ENCODE results near the gene CD22.
"Not testable (repeated sequence)": the region's sequence is repeated elsewhere in the genome, so short reads cannot be mapped to it uniquely, and the experiment has no call there.

Gene CD22

DNA sequence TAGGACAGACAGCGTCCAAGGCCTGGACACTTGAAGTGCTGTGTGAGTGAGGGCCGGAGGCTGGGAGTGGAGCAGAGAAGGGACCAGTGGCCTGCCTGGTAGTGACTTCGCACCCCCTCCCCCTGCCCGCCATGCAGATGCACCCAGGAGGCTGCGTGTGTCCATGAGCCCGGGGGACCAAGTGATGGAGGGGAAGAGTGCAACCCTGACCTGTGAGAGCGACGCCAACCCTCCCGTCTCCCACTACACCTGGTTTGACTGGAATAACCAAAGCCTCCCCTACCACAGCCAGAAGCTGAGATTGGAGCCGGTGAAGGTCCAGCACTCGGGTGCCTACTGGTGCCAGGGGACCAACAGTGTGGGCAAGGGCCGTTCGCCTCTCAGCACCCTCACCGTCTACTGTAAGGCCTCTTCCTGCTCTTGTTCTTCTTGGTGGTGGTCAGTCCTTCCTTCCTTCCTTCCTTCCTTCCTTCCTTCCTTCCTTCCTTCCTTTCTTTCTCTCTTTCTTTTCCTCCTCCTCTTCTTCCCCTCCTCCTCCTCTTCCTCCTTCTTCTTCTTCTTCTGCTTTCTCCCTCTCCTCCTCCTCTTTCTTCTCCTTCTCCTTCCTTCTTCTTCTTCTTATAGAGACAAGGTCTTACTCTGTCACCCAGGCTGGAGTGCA, 12.7 kb downstream of the CD22 start:
- DNase-seq (ENCODE audit: low read depth in 3 of 3): no peak

DNA sequence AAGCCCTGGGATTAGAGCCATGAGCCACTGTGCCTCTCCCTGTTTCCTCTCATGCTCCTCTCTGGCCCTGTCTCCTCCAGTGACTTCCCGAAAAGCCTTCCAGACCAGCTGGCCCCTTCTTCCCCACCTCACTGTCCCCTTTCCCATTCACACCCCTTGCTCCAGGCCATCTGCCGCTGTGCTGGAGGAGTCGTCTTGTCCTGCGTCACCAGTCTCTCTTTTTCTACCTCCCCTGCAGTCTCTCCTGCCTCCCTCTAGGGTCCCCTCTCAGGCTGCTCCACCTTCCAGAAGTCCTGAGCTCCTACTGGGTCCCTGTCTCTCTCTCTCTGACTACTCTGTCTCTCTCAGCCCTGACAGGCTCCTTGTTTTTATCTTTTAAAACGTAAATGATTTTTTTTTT, 13.4 kb downstream of the CD22 start:
- no peak for DNase-seq (ENCODE audit: low read depth in 3 of 3)

DNA sequence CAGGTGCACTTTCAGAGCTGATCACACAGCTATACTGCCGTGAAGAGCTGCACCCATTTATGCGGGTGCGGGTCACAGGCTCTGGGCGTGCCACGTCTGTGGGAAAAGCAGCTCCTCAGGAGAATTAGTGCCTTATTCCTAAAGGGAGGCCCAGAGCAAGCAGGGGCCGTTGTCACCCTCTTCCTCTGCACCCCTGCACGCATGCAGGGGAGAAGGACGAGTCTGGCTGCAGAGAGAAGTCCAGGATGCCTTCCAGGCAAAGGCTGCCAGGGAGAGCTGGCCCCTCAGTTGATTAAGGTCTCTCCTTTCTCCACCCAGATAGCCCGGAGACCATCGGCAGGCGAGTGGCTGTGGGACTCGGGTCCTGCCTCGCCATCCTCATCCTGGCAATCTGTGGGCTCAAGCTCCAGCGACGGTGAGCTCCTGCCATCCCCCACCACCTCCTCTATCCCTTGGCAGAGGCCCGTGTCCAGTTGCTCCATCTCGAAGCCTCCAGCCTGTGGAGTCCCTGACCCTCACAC, 15.6 kb downstream of the CD22 start:
- no peak for DNase-seq (ENCODE audit: low read depth in 3 of 3)

DNA sequence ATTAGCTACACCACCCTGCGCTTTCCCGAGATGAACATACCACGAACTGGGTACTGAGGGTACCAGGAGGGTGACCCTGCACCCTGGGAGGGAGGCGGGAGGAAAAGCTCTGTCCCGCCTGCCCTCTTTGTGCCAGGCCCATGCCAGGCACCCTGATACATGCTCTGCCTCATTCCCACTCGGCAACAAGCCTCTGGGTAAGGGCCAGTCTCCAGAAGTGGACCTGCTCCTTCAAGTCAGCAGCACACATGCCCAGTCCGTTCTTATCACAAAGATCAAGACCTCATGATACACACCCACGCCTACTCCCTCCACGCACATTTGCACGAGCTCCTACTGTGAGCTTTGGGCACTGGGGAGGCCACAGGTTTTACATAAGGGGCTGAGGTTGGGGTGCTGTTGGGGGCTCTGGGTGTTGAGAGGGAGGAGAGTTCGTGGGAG, 16.7 kb downstream of the CD22 start:
- no peak for DNase-seq (ENCODE audit: low read depth in 3 of 3)

DNA sequence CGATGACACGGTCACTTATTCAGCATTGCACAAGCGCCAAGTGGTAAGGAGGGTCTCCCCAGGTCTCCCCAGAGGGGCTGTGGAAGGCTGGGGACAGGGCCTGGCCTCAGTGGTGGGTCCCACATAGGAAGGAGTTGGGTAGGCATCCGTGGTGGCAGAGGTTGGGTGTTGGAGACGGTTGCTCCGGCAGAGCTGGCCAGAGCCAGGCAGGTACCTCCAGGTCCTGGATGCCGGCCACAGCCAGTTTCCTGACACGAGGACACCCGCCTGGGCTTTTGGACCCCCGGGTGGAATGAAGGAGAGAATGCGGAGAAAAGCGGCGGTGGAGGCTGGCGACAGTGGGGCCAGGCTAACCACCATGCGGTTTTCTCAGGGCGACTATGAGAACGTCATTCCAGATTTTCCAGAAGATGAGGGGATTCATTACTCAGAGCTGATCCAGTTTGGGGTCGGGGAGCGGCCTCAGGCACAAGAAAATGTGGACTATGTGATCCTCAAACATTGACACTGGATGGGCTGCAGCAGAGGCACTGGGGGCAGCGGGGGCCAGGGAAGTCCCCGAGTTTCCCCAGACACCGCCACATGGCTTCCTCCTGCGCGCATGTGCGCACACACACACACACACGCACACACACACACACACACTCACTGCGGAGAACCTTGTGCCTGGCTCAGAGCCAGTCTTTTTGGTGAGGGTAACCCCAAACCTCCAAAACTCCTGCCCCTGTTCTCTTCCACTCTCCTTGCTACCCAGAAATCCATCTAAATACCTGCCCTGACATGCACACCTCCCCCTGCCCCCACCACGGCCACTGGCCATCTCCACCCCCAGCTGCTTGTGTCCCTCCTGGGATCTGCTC, 17.4 kb downstream of the CD22 start:
- peak; percentile 47 to 59 (median 49) for DNase-seq (ENCODE audit: low read depth in 3 of 3)

DNA sequence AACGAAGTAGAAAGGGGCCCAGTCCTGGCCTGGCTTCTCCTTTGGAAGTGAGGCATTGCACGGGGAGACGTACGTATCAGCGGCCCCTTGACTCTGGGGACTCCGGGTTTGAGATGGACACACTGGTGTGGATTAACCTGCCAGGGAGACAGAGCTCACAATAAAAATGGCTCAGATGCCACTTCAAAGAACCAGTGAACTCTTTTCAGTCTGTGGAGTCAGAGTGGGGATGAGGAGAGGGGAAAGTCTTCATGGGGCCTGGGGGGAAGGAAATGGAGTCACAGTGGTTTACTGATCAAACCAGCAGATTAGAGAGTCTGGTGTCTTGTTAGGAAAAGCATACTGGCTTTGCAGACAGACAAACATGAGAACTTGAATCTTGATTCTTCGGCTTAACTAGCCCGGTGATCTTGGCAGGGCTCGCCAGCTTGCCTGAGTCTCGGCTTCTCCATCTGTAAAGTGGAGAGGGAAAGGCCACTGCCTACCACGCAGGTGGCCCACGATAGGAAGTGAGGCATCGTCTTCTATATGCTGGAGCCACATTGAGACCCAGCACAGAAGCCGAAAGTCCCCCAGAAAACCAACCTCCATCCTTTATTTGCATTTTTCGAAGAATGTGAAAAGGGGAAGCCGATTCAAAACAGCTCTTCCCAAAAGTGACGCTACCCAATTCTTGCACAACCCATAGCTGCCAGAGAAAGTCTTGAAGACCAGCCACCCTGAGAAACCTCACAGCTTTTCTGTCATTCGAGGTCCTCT, 18.4 kb downstream of the CD22 start, which contains the start of gene FFAR1:
Gene FFAR1, plus strand, starts transcription at position 732 of the 759 bp plus-strand sequence. CDS start 3,650 bp downstream, outside the sequence.
- no peak for DNase-seq (ENCODE audit: low read depth in 3 of 3)

DNA sequence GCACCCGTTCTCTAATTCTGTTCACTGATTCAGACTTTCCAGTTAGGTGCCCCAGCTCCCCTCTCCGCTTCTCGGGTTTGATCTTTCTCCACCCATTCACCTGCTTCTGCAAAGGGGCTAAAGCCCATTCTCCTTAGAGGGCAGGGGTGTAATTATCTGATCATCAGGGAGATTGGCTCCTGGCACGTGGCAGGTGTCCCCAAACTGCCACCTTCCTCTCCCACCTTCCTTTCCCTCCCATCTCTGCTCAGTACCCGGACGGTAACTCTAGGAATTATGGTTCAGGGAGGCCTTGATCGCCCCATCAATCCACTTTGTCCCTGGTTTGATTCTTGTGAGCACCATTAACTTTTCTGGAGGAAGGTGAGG, 18.9 kb downstream of the CD22 start:
- DNase-seq (ENCODE audit: low read depth in 3 of 3): no peak

DNA sequence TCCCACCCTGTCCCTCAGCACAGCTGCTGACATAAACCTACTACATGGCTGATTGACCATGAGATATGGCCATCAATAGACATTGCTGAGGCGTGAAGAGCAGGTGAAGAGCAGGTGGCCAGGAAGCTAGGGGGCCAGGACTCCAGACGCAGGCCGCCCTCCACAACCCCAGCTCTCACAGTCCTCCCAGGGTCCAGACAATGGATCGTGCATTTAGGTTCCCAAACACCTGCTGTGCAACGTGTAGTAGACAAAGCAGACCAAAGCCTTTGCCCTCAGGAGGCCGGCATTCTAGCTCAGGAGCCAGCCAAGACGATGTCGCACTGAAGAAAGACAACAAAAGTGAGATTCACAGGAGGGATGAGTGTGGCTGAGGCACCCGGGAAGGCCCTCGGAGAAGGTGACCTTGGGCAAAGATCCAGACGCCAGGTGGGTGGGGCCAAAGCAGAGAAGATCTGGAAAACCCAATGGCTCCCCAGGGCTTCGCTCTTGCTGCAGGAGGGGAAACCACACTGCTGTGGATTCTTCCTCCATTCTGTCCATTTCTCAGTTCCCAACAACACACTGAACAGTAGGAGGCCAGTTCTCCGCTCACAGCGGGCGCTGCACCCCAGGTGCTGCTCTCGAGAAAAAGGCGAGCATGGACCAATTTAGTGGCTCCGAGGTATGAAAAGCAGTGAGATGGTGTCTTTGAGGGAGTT, 20.1 kb downstream of the CD22 start:
- no peak for DNase-seq (ENCODE audit: low read depth in 3 of 3)

DNA sequence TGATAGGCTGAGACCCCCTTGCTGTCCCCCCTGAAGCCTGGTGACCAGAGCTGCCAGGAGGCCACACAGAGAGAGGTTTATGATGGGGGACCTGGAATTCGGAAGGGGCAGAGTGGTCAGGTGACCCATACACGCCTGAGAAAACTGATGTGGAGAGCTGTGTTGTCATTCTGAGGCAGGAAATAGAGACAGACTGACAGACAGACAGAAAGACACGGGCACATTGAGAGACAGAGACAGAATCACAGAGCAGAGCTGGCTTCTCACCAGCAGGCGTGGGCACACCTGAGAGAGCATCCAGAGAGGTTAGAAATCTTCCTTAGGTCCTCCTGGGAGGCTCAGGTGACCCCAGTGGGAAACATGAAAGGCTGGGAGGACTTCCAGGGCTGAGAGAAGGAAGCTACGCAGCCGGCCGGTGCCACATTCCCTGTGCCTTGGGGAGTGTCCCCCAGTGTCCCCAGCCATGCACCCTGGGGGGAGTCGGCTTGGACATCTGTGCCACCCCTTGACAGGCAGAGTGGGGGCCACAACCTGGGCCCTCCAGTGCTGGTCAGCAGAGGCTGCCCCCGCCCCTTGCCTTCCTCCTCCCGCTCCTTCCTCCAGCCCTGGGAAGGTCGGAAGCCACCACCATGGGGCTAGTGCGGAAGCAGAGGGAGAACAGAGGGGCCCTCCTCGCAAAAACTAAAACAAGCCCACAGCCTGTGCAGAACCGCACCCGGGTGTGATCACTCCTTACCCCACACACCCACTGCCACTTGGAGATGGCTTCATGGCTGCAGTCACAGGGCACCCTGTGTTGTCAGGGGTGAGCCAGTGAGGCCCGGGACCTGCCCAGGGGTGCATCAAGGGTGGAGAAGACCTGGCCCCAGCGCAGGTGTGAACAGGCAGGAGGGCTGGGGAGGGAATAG, 20.9 kb downstream of the CD22 start:
- no peak for DNase-seq (ENCODE audit: low read depth in 3 of 3)

DNA sequence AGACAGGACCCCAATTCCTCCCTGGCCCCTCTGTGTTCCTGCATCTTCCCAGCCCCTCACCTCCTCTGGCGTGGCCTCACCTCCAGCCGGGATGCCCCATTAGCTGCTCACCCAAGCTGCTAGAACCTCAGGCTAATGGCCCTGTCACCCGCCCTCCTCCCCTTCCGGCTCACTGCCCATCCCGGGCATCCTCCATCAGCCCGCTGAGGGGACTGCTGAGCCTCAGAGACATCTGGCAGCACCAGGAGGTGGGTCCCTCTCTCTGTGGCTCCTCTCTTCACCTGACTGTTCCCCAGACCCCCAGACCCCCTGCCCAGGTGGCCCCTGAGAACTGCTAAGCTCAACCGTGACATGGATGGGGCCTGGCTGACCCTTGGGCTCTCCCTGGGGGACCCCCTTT, 21.6 kb downstream of the CD22 start:
- DNase-seq (ENCODE audit: low read depth in 3 of 3): no peak

DNA sequence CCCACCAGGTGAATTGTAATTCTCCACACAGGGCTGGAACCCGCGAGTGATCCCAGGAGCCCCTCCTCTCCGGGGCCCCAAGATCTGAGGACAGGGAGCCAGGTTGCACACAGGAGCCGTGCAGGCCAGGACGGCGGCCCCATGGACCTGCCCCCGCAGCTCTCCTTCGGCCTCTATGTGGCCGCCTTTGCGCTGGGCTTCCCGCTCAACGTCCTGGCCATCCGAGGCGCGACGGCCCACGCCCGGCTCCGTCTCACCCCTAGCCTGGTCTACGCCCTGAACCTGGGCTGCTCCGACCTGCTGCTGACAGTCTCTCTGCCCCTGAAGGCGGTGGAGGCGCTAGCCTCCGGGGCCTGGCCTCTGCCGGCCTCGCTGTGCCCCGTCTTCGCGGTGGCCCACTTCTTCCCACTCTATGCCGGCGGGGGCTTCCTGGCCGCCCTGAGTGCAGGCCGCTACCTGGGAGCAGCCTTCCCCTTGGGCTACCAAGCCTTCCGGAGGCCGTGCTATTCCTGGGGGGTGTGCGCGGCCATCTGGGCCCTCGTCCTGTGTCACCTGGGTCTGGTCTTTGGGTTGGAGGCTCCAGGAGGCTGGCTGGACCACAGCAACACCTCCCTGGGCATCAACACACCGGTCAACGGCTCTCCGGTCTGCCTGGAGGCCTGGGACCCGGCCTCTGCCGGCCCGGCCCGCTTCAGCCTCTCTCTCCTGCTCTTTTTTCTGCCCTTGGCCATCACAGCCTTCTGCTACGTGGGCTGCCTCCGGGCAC, 22.6 kb downstream of the CD22 start:
- no peak for DNase-seq (ENCODE audit: low read depth in 3 of 3)

DNA sequence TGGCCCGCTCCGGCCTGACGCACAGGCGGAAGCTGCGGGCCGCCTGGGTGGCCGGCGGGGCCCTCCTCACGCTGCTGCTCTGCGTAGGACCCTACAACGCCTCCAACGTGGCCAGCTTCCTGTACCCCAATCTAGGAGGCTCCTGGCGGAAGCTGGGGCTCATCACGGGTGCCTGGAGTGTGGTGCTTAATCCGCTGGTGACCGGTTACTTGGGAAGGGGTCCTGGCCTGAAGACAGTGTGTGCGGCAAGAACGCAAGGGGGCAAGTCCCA, 23.1 kb downstream of the CD22 start:
- no peak for DNase-seq (ENCODE audit: low read depth in 3 of 3)

DNA sequence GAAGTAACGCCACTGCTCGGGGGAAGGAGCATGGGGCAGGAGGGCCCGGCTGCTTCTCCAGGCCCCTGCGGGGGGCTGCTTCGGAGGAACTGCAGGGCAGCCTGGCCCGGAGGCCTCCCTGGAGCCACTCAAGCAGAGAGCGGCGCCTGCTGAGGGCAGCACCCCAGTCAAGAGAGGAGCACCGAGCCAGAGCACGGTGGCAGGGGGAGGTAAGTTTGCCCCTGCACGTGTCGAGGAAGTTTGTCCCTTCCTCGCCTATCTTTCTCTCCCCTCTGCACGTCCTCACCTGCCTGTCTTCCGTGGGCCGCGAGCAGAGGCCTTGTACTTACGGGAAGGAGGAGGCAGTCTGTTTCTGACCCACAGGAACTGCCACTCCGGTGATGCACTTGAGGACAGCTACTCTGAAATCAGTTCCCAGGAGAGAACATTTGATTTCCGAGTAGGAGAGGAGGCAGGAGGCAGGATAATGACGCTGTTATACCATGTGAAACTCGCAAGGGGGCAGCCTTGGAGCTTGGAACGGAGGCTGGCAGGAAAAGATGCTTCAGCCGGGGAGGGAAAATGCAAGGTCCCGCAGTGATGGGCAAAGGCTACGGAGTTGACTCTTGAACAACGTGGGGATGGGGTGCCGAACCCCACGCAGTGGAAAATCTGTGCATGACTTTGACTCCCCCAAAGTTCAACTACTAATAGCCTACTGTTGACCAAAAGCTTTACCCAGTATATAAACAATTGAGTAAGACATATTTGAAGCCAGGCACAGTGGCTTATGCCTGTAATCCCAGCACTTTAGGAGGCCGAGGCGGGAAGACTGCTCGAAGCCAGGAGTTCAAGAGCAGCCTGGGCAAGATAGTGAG, 23.7 kb downstream of the CD22 start:
- DNase-seq (ENCODE audit: low read depth in 3 of 3): peak in 2 of 3 experiments; percentile 42 to 56

DNA sequence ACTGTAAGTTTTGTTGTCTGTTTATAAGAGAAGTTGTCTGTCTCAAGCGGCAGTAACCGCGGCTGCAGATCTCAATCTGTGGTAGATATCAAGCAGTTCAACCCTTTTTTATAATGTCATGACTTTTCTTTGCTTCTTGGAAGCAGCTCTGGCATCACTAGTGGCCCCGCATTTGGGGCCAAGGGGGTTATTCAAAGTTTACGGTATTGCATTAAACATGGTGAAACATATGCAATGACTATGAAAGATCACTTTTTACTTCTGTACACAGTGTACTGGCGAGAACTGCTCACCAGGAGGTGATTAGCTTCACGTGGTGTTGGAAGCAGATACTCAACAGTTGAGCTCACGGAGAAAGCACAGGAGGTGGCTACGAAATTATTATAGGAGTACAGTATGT, 24.6 kb downstream of the CD22 start:
- DNase-seq (ENCODE audit: low read depth in 3 of 3): no peak

DNA sequence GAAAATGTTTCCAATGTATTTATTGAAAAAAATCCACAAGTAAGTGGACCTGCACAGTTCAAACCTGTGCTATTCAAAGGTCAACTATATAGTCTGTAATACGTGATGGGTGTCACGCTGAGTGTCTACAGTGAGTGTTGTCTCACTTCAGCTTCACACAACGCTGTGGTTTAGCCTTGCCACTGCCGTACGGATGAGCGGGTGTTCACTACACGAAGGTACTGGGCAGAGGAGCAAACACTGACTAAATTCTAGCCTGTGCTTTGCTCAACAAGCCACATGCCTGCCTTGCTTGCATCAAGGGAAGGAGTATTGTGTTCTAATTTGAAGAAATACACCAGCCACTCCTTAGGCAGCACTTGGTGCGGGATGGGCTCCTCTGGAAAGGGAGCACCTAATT, 25.9 kb downstream of the CD22 start:
- DNase-seq (ENCODE audit: low read depth in 3 of 3): no peak

DNA sequence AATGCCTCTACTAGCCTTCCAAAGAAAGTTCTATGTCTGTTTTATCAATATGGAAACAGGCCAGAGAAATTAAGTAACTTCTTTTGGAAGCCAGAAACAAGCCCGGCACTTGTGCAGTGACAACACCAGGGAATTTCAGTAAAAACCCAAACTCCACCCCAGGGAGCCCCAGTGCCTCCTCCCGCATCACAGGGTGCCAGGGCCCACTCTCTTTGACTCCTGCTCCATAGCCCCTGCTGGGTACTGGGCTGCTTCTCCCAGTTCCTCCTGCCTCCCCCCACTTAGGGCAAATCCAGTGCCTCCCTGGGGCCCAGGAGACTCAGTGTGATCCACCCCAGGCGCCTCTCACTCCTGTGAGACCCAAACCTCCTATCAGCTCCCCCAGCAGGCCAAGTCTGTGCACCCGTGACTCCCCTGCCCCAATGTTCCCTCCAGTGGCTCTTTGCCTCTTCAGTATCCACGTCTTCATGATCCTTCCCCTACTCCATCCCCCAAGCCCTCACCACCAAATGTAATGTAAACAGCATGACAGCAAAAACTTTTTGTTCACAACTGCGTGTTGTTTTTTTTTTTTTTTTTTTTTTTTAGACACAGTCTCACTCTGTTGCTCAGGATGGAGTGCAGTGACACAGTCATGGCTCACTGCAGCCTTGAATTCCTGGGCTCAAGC, 26.9 kb downstream of the CD22 start:
- DNase-seq (ENCODE audit: low read depth in 3 of 3): no peak

DNA sequence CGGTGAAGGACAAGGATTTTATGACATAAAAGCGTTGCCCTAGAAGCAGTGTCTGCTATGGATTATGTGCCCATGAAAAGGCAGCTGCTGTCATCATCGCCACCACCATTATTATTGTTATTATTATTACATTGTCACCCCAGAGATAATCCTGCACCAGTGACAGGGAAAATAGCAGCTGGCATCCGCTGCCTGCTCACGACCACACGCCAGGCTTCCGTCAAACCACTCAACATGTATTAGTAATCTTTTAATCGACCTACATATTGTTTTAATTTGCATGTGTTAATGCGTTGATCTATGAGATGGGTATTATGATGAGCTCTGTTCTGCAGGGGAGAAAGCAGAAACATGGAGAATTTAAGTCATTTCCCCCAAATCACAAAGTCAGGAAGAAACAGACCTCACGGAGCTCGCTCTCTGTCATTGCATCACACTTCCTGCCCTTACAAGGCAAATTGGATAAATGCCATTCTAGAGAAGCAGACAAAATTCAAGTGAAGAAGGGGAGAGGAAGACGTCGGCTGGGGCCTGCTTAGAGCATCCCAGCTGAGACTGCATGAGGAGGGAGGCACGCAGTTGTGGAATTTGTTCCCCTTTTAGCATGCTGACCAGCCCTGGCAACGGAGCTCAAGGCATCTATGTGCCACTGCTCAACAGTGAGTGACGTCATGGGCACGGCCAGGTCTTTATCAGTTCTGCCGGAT, 29.0 kb downstream of the CD22 start, which contains the start of gene FFAR3:
Gene FFAR3, plus strand, starts transcription at position 594 of the 707 bp plus-strand sequence. CDS start 431 bp downstream, outside the sequence.
- DNase-seq (ENCODE audit: low read depth in 3 of 3): no peak

DNA sequence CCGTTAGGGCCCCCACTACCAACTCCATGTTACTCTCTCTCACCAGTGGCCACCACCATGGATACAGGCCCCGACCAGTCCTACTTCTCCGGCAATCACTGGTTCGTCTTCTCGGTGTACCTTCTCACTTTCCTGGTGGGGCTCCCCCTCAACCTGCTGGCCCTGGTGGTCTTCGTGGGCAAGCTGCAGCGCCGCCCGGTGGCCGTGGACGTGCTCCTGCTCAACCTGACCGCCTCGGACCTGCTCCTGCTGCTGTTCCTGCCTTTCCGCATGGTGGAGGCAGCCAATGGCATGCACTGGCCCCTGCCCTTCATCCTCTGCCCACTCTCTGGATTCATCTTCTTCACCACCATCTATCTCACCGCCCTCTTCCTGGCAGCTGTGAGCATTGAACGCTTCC, 29.8 kb downstream of the CD22 start:
- DNase-seq (ENCODE audit: low read depth in 3 of 3): not testable (repeated sequence)

Measured in stimulated activated CD4-positive, alpha-beta T cell treated with anti-CD3 and anti-CD28 coated beads, TNF-alpha, amount 100 ng/mL, for 4 hours (primary cell).